Activated CD8-positive, alpha-beta T cell treated with anti-CD3 and anti-CD28 coated beads for 36 hours (primary cell): ENCODE measurements around the gene SERP2. TPM values are rescaled to one million over a fixed set of nuclear protein-coding genes. Genes with fewer than 3 reads are reported as not detected.
"Not testable (repeated sequence)": the region's sequence is repeated elsewhere in the genome, so short reads cannot be mapped to it uniquely, and the experiment has no call there.

Experiments
- ATAC-seq: fragments of 200-7000 bp; cut with Tn5 transposase; one replicate; pipeline ENCODE4 v1.10.0; 2021; ENCODE audit warnings: mild to moderate bottlenecking, moderate library complexity
- CTCF ChIA-PET: fragments of 350-600 bp; sonication (Branson Sonifier 250); formaldehyde crosslinking; loops from one replicate; lab custom pipeline; 2021; ENCODE audit warnings: antibody characterized with exemption; lab: Charles Lee
- POLR2A ChIA-PET: fragments of 350-600 bp; sonication (Branson Sonifier 250); formaldehyde crosslinking; loops from one replicate; lab custom pipeline; 2021; ENCODE audit warnings: antibody characterized with exemption; lab: Charles Lee
- DNase-seq: peaks from one replicate; pipeline ENCODE4 v3.0.0-alpha.2; 2020
- H3K27ac Mint-ChIP-seq: one replicate; pipeline ENCODE4 v1.8.0; 2021; ENCODE audit warnings: mild to moderate bottlenecking, mixed read lengths
- H3K27me3 Mint-ChIP-seq: one replicate; pipeline ENCODE4 v1.8.0; 2021; ENCODE audit warnings: mixed read lengths
- H3K36me3 Mint-ChIP-seq: one replicate; pipeline ENCODE4 v1.8.0; 2021; ENCODE audit warnings: low read depth, mixed read lengths
- H3K4me1 Mint-ChIP-seq: one replicate; pipeline ENCODE4 v1.8.0; 2021; ENCODE audit warnings: low read depth, mixed read lengths
- H3K4me3 Mint-ChIP-seq: one replicate; pipeline ENCODE4 v1.8.0; 2021; ENCODE audit warnings: mild to moderate bottlenecking, moderate library complexity, mixed read lengths
- H3K9me3 Mint-ChIP-seq: one replicate; pipeline ENCODE4 v1.8.0; 2021; ENCODE audit warnings: mixed read lengths
- CTCF ChIP-seq: fragments of 200-600 bp; IDR thresholded peaks from one replicate; pipeline ENCODE4 v1.8.0; 2022; ENCODE audit warnings: antibody characterized with exemption, mild to moderate bottlenecking
- intact Hi-C: fragments of 100-400 bp; cut with micrococcal nuclease; formaldehyde crosslinking; loops from one replicate; pipeline ENCODE4 v1.10.0; 2022
- total RNA-seq, 2 experiments: library from RNA; stranded (reverse); gene quantifications; one replicate each; pipeline ENCODE4 v1.2.3, GENCODE V29; 2021

SERP2 gene
- 1 to 10 TPM in 1 of 2 experiments, under 1 TPM in 1; 0.63 to 1.1 TPM for total RNA-seq

GRCh38 chr13:44373601-44374347 lies at the start of gene SERP2:
Gene SERP2 (plus strand): TSS chr13:44373824. CDS start chr13:44374026, 202 bp downstream.
- CTCF ChIA-PET: no interaction called here
- DNase-seq (peak; percentile 38), ATAC-seq (peak; percentile 56)
- no peak within 1 kb of the TSS for H3K27ac Mint-ChIP-seq
- peak within 1 kb of the TSS; percentile 56 for H3K4me3 Mint-ChIP-seq
- peaks cover 16% of the 10 kb centered on the region for H3K27me3 Mint-ChIP-seq
- intact Hi-C loops: no loop called here
- no peaks in the 10 kb centered on the region for H3K9me3 Mint-ChIP-seq
- H3K36me3 Mint-ChIP-seq: no peaks in the 10 kb centered on the region
- peaks cover 4% of the 10 kb centered on the region for H3K4me1 Mint-ChIP-seq
- no peak for TF ChIP-seq CTCF
- POLR2A ChIA-PET: interaction anchor here (0.8 kb wide), 1 partner anchor 33 kb away, joined by 3 read pairs; no protein-coding TSS in a partner anchor

- H3K27me3 Mint-ChIP-seq: peaks cover 1% of the 10 kb centered on the region
- no peak for TF ChIP-seq CTCF
- intact Hi-C loops: no loop called here
- no peaks in the 10 kb centered on the region for H3K4me1 Mint-ChIP-seq
- ATAC-seq (no peak), DNase-seq (no peak)
- H3K9me3 Mint-ChIP-seq: no peaks in the 10 kb centered on the region
- H3K4me3 Mint-ChIP-seq: no peak overlapping the region
- ChIA-PET POLR2A (no interaction called here), CTCF (no interaction called here)
- no peak overlapping the region for H3K27ac Mint-ChIP-seq
- no peaks in the 10 kb centered on the region for H3K36me3 Mint-ChIP-seq
Measured at GRCh38 chr13:44326961-44327360, 46.7 kb upstream of the SERP2 start.

- H3K9me3 Mint-ChIP-seq, DNase-seq, H3K27me3 Mint-ChIP-seq, H3K27ac Mint-ChIP-seq, H3K4me3 Mint-ChIP-seq, CTCF ChIA-PET, ATAC-seq, H3K4me1 Mint-ChIP-seq, H3K36me3 Mint-ChIP-seq, intact Hi-C loops, POLR2A ChIA-PET: not testable (repeated sequence)
Measured at GRCh38 chr13:44329041-44329440, 44.6 kb upstream of the SERP2 start.

- Mint-ChIP-seq H3K36me3 (no peaks in the 10 kb centered on the region), H3K9me3 (no peaks in the 10 kb centered on the region), H3K27me3 (peaks cover 1% of the 10 kb centered on the region), H3K27ac (no peak overlapping the region), H3K4me3 (no peak overlapping the region), H3K4me1 (no peaks in the 10 kb centered on the region)
- ATAC-seq (no peak), DNase-seq (no peak)
- POLR2A ChIA-PET: interaction anchor here (0.7 kb wide), 1 partner anchor 1156 kb away, joined by 5 read pairs; no protein-coding TSS in a partner anchor
- CTCF ChIA-PET: no interaction called here
- intact Hi-C loops: no loop called here
- no peak for TF ChIP-seq CTCF
Measured at GRCh38 chr13:44329909-44330545, 43.6 kb upstream of the SERP2 start.

- Mint-ChIP-seq H3K27ac (no peak overlapping the region), H3K36me3 (no peaks in the 10 kb centered on the region), H3K27me3 (peaks cover 1% of the 10 kb centered on the region), H3K9me3 (no peaks in the 10 kb centered on the region), H3K4me1 (no peaks in the 10 kb centered on the region), H3K4me3 (no peak overlapping the region)
- ChIA-PET CTCF (interaction anchor here (1.1 to 1.3 kb wide), 2 partner anchors 20 to 140 kb away, joined by 3 to 4 read pairs; no protein-coding TSS in a partner anchor), POLR2A (no interaction called here)
- peak; percentile 67 for ATAC-seq
- intact Hi-C loops: no loop called here
- no peak for DNase-seq
- no peak for TF ChIP-seq CTCF
Measured at GRCh38 chr13:44331446-44331845, 42.2 kb upstream of the SERP2 start.
